HG02623 (cell line): ENCODE data around the gene RBM6.
"Not testable (repeated sequence)": the region's sequence is repeated elsewhere in the genome, so short reads cannot be mapped to it uniquely, and the experiment has no call there.

Experiments
- ATAC-seq: cut with Tn5 transposase; IDR thresholded peaks from one replicate; pipeline ENCODE4 v1.9.1; 2021; ENCODE audit warnings: moderate library complexity; ENCODE audit not compliant: unreplicated experiment

RBM6 gene, protein sequence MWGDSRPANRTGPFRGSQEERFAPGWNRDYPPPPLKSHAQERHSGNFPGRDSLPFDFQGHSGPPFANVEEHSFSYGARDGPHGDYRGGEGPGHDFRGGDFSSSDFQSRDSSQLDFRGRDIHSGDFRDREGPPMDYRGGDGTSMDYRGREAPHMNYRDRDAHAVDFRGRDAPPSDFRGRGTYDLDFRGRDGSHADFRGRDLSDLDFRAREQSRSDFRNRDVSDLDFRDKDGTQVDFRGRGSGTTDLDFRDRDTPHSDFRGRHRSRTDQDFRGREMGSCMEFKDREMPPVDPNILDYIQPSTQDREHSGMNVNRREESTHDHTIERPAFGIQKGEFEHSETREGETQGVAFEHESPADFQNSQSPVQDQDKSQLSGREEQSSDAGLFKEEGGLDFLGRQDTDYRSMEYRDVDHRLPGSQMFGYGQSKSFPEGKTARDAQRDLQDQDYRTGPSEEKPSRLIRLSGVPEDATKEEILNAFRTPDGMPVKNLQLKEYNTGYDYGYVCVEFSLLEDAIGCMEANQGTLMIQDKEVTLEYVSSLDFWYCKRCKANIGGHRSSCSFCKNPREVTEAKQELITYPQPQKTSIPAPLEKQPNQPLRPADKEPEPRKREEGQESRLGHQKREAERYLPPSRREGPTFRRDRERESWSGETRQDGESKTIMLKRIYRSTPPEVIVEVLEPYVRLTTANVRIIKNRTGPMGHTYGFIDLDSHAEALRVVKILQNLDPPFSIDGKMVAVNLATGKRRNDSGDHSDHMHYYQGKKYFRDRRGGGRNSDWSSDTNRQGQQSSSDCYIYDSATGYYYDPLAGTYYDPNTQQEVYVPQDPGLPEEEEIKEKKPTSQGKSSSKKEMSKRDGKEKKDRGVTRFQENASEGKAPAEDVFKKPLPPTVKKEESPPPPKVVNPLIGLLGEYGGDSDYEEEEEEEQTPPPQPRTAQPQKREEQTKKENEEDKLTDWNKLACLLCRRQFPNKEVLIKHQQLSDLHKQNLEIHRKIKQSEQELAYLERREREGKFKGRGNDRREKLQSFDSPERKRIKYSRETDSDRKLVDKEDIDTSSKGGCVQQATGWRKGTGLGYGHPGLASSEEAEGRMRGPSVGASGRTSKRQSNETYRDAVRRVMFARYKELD

DNA sequence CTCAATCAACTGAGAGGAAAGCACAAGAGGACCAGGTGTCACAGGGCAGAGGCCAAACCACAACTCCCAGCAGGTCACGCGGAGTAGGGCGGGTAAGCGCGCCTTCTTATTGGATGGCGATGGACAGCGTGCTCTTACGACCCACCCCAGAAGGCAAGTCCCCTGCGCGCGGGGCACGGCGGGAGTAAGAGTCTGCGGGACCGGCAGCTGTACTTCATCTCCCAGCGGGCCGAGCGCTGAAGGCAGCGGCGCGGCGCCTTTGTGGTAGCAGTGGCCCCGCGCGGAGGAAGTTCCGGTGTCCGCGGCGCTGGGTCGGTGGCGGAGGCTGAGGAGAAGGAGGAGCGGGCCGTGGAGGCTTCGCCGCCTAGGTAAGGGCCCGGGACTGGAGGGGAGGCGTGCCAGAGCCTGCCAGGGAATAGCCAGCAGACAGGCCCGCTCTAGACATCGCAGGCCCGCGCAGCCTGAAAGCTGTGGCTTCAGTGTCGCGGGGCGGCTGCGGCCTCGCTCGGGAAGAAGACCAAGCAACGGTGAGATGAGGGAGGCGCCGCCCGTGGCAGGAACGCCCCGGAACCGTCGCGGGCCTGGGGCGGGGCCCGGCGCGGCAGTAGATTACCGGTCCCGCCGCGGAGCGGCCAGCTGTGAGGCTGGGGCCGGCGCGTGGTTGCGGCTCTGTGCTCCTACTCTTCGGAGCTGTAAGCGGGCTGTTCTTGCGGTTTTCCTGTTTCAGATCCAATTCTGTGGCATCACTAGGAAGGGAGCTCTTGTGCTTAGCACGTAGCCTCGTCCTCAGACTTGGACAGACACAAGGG is at the start of gene RBM6:
RBM6 (plus strand) TSS at position 293 of the 809 bp plus-strand sequence. CDS start 22,492 bp downstream, outside the sequence.
- peak; percentile 87 for ATAC-seq

DNA sequence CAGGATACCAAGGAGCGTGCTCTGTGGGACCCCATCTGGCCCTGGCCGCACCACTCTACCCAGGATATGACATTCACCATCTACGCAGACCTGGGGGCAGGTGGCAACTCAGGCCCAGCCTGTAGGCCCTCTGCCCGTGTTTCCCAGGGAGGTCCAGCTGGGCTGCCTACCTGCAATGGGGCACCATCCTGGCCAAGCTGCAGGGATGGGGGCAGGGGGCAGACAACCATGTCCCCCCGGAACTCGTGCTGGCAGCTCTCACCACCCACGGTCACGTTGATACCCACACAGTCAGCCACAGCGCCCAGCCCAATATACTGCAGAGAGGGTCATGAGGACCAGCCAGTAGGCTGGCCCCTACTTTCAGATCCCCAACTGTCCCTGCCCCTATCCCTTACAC is 44.2 kb upstream of the RBM6 start:
- ATAC-seq, result no peak

DNA sequence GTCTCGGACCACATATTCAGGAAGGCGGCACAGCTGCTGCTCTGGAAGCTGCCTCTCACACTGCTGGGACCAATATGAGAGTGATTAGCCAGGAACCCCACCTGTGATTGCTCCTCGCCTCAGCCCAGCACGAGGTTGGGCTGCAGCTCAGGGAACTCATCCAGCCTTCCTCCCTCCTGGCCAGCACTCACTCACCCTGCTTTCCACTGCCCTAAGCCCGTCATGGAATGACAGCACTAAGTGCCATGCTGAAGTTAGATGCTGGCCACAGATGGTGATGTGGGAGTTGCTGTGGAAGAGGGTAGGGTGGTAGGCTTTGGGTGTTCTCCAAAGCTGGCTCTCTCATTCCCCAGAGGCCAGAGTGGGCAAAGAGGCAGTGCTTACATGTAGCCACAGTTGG is 43.6 kb upstream of the RBM6 start:
- no peak for ATAC-seq

DNA sequence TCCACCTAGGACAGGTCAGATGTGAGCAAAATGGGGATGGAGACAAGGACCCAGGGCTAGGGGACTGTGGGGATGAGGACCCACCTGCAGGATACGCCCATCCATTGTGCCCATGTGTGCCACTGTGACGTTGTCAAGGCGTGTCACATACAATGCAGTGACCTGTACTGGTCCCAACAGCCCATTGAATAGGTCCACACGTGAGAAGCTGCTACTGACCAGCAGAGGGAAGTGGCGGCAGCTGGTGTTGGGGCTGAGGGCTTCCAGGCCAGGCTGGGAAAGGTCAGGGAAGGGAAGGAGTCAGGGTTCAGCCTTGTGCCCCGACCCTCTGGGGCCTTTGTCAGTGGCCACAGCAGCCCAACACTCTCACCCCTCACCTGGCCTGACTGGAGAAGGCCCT is 41.0 kb upstream of the RBM6 start:
- ATAC-seq, result no peak

DNA sequence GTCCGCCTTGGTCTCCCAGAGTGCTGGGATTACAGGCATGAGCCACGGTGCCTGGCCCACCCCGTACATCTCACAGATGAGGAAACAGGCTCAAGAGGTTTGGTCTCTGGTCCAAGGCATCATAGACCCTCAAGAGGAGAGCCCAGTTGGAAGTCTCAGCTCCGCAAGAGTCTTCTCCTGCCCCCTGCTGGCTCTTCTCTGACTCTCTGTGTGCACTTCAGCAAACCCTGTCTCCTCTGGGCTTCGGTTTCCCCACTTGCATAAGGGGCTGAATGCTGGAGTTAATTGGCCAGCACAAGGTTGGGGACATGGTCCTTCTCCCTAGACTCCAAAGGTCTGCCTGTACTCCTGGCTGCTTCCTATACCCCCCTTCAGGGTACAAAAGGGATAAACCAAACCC is 40.1 kb upstream of the RBM6 start:
- no peak for ATAC-seq

DNA sequence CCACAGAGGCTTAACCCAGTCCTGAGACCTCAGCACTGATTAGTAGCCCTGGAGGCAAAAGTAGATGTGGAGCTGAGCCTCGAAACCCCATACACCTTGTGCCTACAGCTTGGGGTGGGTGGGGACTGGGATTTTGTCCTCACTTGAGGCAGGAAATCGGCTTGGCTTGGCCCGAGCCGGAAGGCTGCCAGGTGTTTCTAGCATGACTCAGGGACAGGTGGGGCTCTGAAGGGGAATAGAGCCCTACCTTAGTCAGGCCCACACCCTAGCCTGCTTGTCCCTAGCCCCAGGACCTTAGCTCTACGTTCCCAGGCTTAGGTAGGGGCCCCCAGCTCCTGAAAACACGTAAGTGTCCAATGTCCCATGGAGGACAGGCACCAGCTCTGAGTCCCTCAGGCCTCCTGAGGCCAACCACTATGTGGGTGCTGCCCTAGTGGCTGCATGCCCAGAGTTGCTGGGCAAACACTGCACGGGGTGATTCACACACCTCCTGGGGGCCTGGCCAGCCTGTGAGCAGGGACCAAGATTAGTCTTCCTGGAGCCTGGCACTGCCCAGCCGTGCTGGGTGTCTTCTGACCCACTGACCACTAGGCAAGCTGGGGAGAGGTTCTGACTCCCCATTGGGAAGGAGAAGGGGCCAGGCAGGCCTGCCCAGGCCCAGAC is 39.3 kb upstream of the RBM6 start:
- no peak for ATAC-seq

DNA sequence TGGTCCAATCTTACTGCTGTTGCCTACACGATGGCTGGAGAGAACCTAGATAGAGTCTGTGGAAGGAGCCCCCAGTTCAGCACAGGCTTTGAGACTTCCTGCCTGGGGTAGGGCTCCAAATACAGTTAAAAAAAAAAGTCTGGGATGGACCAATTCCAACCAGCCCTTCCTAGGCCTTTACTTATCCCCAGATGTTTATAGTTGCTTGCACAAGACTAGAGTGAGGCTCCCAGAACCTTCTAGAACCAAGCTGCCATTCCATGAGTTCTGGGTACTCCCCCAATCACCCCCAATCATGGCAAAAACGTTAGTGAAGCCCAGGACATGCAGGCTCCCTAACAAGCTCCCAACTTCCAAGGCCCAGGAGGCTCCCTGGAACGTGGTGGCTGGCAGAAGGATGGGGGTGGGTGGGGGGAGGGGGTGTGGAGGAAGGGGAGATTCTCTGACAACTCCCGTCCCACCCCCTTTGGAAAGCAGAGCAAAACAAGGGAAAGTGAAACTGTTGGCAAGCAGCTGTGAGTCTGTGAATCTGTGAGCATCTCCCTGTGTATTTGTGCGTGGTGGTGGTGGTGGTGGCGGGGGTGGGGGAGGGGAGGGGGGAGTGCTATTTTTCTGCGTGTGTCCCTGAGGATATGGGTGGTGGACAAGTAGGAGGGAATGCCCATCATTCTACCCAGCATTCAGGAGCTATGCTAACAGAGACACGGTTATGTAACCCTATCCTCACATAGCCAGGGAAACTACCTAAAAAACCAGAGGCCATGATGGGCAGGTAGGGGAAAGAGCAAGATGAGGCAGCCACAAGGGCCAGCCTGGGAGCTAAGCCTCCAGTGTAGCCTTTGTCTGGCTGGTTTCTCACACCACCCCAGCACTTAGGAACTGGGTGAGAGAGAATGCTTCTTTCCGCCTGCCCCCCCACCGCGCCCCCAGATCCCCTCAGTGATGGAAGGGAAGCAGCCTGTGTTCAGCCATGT is 38.3 kb upstream of the RBM6 start:
- ATAC-seq, result no peak

DNA sequence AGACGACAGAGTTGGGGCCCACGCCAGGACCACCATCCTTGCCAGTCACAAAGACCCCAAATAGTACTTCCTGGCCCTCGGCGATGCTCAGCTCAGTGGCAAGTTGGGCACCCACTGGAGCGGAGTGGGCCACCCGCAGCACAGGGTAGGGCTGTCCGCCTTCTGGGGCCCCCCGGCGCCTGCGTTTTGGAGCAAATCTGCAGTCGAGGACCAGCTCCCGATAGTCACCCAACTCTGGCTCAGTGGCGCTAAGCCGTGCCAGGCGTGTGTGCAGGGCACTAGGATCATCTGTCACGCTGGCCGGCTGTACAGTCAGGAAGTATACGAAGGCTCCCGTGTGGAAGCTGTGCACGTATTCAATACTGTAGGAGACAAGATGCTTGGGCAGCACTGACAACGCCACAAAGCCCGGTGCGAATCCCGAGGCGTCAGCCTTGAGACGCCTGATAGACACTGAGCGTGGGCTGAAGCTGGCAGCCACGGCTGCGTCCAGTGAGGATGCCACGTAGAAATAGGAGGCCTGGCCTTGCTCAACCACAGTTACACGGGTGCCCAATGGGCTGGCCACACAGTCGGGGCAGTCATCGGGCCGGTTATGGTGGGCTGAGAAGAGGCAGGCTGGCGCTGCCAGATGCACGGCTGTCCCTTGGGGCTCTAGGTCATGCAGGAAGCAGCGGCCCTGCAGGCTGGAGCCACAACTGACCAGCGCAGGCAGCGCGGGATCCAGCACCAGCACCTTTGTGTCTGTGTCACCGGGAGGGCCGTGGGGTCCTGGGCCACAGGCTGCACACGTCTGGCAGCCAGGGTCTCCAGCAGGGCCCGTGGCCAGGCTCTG is 37.2 kb upstream of the RBM6 start:
- ATAC-seq, result no peak

DNA sequence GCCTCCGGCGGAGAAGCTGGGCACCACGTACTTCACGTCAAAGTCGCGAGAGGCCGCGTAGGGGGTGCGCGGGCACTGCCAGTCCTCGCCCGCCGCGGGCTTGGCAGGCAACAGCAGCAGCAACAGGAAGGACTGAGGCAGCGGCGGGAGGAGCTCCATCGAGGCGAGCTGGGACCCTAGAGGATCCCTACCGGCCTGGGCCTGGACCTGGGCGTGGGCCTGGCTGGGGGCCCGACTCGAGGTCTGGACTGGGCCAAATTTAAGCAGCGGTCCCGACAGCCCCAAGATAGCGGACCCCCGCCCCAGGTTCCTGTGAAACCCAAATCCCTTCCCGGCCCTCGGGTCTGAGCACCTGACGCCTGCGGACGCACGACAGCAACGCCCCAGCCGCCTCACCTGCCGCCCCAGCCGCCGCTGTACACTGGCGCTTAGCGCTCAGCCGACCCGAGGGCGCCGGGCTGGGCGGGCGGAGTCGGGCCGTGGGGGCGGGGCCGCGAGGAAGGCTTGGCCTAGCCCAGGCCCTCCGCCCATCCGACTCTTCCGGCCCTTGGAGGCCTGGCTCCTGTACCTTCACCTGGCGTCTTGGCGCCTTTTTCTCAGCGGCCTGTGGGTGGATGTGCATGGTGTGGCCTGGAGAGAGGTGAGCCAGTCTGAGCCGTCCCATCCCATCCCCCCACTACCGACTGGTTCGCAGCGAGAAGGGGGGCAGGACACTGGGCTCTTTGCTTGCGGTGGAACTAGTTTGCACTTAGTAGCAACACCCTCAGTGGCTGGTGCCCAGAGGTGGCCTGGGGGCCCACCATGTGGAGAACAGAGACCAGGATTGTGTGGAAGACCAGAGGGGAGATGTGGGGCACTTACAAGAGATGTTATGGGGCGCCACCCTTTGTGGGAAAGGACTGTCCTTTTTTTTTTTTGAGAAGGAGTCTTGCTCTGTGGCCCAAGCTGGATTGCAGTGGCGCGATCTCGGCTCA is 36.2 kb upstream of the RBM6 start, which contains the start of gene MST1R:
MST1R (minus strand) TSS at position 423 of the 974 bp plus-strand sequence; CDS start at position 159, 264 bp downstream.
- peak; percentile 49 for ATAC-seq

DNA sequence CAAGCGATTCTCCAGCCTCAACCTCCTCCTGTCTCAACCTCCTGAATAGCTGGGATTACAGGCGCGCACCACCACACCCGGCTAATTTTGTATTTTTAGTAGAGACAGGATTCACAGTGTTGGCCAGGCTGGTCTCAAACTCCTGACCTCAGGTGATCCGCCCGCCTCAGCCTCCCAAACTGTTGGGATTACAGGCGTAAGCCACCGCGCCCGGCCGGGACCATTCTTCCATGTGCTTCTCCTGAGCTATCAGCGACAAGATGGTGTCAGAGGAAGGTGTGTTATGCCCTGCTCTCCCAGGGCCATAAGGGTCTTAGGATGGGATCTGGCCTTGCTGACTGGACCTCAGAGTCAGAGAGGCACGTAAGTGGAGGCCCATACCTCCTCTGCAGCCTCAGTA is 35.5 kb upstream of the RBM6 start:
- ATAC-seq, result not testable (repeated sequence)

DNA sequence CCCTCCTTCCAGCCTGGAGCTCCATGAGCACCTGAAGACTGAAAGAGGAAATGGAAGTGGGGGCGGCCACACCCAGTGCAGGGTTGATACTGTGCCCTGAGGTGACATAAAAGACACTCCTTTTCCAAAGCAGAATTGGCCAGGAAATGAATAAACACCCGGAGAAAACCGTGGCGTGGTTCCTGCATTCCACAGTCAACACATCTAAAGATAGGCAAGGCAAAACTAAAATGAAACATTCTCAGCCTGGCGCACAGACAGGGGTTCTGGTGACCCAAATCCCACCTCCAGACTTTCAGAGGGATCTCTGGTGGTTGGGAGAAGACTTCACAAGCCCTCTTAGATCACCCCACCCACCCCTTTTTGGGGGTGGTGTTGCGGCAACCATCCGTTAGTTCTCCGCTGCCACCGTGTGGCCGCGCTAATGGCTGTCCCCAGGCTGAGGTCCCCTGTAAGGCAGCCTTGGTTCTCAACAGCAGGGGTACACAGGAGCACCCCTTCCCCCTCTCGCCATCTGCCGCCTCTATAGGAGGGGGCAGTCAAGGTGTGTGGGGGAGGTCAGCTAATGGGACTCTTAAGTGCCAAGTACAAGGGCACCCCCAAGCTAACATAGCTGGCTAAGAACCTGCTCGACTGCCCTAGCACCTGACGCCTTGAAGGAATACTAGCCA is 33.7 kb upstream of the RBM6 start:
- no peak for ATAC-seq

DNA sequence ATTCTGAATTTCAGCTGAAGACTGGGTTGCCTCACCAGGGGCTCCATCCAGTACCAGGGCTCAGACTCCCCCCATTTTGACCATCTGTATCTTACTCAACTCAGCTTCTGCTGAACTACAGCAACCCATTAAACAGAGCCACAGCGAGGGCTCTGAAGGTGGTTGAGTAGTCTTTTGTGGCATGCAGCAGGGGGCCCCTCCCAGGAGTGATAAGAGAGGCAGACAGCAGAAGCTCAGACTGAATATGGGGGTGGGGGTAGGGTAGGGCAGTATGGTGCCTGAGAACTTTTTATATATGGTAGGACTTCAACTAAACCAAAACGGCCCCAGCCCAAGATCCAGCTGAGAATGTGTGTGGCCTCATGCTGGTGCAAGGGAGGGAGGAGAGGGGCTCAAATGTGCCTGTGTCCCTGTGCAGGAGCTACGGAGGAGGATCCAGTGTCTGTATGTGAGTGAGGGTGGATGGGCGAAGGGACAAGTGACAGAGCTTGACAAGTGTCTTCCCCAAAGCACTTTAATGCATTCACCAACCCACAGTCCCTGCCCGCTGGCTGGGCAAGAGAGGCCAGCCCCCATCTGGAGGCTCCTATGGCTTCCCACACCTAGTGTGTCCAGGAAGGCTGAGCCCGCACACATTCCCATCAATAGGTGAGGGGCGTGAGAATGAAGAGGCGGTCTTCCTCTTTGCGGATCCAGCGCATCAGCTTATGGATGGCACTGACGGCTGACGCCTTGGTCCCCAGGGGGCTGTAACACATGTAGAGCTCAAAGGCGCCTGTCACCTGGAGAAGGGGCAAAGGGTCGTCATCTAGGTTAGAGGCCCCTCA is 31.4 kb upstream of the RBM6 start:
- no peak for ATAC-seq

DNA sequence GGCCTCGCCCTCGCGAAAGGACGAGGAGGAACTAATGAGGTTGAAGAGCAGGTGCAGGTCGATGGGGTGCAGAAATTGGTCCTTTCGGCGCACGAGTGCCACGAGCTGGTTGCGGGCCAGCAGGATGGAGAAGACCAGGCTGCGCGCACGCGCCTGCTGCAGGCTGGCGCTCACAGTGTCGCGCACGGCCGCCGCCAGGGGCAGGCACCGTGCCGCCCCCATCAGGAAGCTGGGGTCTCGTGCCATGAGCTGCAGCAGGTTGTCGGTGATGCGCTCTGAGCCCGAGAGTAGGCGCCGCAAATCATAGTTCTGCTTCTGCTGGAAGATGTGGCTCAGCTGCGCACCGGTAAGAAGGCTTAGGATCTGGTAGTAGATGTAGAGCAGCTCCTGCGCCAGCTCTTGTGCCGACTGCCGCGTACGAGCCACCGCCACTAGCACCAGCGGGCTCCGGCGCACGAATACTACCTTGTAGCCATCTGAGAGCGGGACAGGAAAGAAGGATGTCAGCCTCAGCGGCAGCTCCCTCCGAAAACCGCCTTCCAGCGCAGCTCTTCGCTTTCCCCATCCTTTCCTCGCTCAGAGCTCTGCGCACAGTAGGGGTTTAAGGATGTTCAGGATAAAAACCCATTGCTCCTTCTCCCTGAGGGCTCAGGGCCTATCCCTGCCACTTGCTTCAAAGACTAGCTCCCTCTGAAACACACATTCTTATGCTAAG is 29.4 kb upstream of the RBM6 start:
- no peak for ATAC-seq

DNA sequence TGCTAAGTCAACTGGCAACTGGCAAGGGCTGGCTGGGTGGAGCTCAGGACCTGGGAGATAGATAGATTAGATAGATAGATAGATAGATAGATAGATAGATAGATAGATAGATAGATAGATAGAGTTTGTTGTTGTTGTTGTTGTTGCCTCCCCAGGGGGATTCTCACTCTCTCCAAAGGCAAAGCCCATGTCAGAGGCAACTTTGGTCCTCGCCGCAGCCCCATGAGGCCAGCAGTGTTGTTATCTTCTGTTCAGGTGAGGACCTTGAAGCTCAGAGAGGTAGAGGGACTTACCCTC is 28.9 kb upstream of the RBM6 start:
- ATAC-seq, result no peak

DNA sequence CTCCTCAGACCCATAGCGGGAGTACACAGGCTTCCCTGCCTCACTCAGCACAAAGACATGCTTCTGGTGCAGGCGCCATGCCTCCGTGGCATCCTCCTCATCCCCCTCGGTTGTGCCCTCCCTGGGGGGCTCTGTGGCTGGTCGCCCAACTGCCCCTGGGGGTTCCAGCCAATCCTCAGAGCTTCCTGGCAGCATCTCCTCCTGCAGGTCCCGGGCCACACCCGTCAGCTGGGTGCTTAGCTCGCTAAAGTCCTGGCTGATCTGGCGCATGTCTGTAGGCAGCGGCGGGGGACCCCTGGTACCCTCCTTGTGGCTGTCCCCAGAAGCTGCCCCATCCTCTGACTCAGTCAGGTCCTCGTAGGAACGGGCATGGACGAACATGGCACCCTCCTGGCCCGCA is 28.3 kb upstream of the RBM6 start:
- no peak for ATAC-seq
